Astrocyte (in vitro differentiated cells and primary cell): ENCODE measurements around the gene SHC4.

Experiments
- CTCF ChIP-seq: IDR thresholded peaks from 2 replicates; pipeline ENCODE4 v1.5.1; 2011; ENCODE audit warnings: low read depth, mild to moderate bottlenecking, inconsistent platforms, low read length, moderate library complexity; ENCODE audit not compliant: insufficient read depth
- EZH2 ChIP-seq: IDR thresholded peaks from 2 replicates; pipeline ENCODE4 v1.6.1; 2012; ENCODE audit warnings: mild to moderate bottlenecking, low read length, inconsistent platforms; ENCODE audit not compliant: insufficient read depth

GRCh38 chr15:48964898-48965297 lies 1.2 kb upstream of the SHC4 start:
- TF ChIP-seq CTCF (no peak), EZH2 (no peak)
